Panc1 (cell line): ENCODE data around the gene MAP6D1. TPM values are rescaled to one million over a fixed set of nuclear protein-coding genes. Genes with fewer than 3 reads are reported as not detected.

ENCODE experiments used
- ATAC-seq: fragments of 200-7000 bp; cut with Tn5 transposase; 2 replicates; pipeline ENCODE4 v1.9.1; 2020; ENCODE audit warnings: mild to moderate bottlenecking, moderate library complexity
- BruUV-seq: library from RNA; stranded (reverse); fragments of 400-500 nt; replicated peaks from 2 replicates; lab custom pipeline; 2021; lab: Mats Ljungman, UMichigan
- CTCF ChIA-PET: fragments of 300-600 bp; sonication (Branson Sonifier 250); formaldehyde crosslinking; loops from one replicate; lab custom pipeline; 2022; ENCODE audit warnings: antibody characterized with exemption; lab: Charles Lee
- POLR2A ChIA-PET: fragments of 300-600 bp; sonication (Branson Sonifier 250); formaldehyde crosslinking; loops from one replicate; lab custom pipeline; 2022; ENCODE audit warnings: antibody characterized with exemption; lab: Charles Lee
- DNase-seq: peaks from one replicate; pipeline ENCODE4 v3.0.0-alpha.2; 2010; ENCODE audit warnings: low read depth, low spot score
- H3K27ac ChIP-seq: 2 replicates; pipeline ENCODE4 v1.5.1; 2011; ENCODE audit warnings: mild to moderate bottlenecking, low read length, inconsistent platforms
- H3K27me3 ChIP-seq: fragments of 200-500 bp; sonication (Bioruptor generic); 2 replicates; pipeline ENCODE4 v1.6.0; 2014; ENCODE audit warnings: low read length, inconsistent platforms; ENCODE audit not compliant: control insufficient read depth, insufficient read depth
- H3K36me3 ChIP-seq: fragments of 200-500 bp; sonication (Bioruptor generic); 2 replicates; pipeline ENCODE4 v1.5.1; 2014; ENCODE audit warnings: inconsistent platforms, mild to moderate bottlenecking, low read length, moderate library complexity; ENCODE audit not compliant: control insufficient read depth, insufficient read depth
- H3K4me1 ChIP-seq: 2 replicates; pipeline ENCODE4 v1.5.1; 2011; ENCODE audit warnings: inconsistent platforms, mild to moderate bottlenecking, low read length, moderate library complexity; ENCODE audit not compliant: control insufficient read depth, insufficient read depth
- H3K4me3 ChIP-seq, 2 experiments: 2 replicates each; pipeline ENCODE4 v1.5.1; 2011 to 2012; ENCODE audit warnings: low read depth in 2 of 2, low read length in 2 of 2, mild to moderate bottlenecking in 2 of 2, inconsistent platforms in 1 of 2, moderate library complexity in 1 of 2
- H3K9me3 ChIP-seq: fragments of 200-500 bp; sonication (Bioruptor generic); 2 replicates; pipeline ENCODE4 v1.5.1; 2014; ENCODE audit warnings: low read depth, mild to moderate bottlenecking, inconsistent platforms, low read length, moderate library complexity; ENCODE audit not compliant: control insufficient read depth, insufficient read depth
- POLR2AphosphoS5 ChIP-seq: IDR thresholded peaks from 2 replicates; pipeline ENCODE4 v1.6.1; 2012; ENCODE audit warnings: mild to moderate bottlenecking, low read depth, low read length, moderate library complexity
- SIN3A ChIP-seq: IDR thresholded peaks from 2 replicates; pipeline ENCODE4 v1.6.1; 2012; ENCODE audit warnings: low read depth, mild to moderate bottlenecking, low read length, moderate library complexity, borderline replicate concordance; ENCODE audit not compliant: insufficient read depth
- TCF7L2 ChIP-seq: IDR thresholded peaks from 2 replicates; pipeline ENCODE4 v1.6.1; 2011; ENCODE audit warnings: mild to moderate bottlenecking, low read depth, low read length, inconsistent platforms
- in situ Hi-C: cut with HindIII; loops from 2 replicates; pipeline ENCODE4 v1.10.0; 2016; ENCODE audit warnings: low sequenced_read_pairs, low pct_unique_long_range_greater_than_20kb
- intact Hi-C: fragments of 100-400 bp; cut with micrococcal nuclease; formaldehyde crosslinking; loops from one replicate; pipeline ENCODE4 v1.10.0; 2022; ENCODE audit not compliant: unreplicated experiment
- total RNA-seq: library from RNA; stranded (reverse); gene quantifications from one replicate; pipeline ENCODE4 v1.2.1, GENCODE V29; 2021; ENCODE audit not compliant: unreplicated experiment
- TF ChIP-seq, protein P1 (sequence below): fragments of 450-650 bp; IDR thresholded peaks from 2 replicates; pipeline ENCODE4 v1.5.1; 2017; ENCODE audit warnings: mild to moderate bottlenecking
- TF ChIP-seq, protein P2 (sequence below), 2 experiments: IDR thresholded peaks; 2 replicates each; pipeline ENCODE4 v1.6.1; 2011 to 2012; ENCODE audit warnings: low read depth in 2 of 2, control low read depth in 1 of 2, low read length in 1 of 2, mild to moderate bottlenecking in 1 of 2, moderate library complexity in 1 of 2; ENCODE audit not compliant: insufficient read depth in 1 of 2

Gene MAP6D1
- total RNA-seq, 1 experiment from 2014 or later: 7.9 TPM

DNA sequence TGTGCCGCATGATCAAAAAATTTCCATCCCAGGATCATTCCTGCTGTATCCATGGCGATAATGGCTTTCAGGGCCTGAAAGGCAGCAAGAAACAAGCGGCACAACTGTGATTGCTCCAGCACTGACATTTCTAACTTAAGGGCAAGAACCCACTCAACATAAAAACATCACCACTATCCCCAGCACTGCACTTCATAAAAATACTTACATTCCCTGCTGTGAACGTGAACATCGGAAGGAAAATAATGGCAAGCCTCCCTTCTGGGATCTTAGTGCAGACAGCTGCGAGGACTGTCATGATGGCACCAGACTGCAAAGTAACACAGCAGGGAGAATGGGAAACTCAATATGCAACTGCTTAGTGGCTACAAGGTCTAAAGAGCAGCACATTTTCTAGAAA is 8.1 kb upstream of the MAP6D1 start:
- CTCF ChIA-PET: no interaction called here

DNA sequence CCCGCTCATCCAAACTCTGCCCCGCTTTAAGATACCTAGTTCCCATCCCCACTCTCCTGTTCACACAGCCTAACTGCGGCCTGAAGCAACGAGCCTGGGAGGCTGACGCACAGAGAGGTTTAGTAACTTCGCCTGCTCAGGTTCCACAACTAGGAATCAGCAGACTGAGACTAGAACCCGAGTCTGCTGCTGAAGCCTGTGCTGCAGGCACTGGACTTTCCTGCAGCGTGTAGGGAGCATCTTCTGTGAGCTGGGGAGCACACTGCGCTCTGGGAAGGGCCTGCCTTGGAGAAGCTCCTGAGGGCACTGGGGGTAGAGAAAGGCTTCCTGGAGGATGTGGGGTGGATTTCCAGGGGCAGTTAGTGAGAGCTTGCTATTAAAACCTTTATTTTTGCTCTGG is 4.8 kb upstream of the MAP6D1 start:
- no peak for TF ChIP-seq TCF7L2
- H3K27ac ChIP-seq: no peak overlapping the region
- intact Hi-C loops: no loop called here
- peaks cover 11% of the 10 kb centered on the region for H3K4me1 ChIP-seq
- no peak overlapping the region for H3K4me3 ChIP-seq
- ChIA-PET CTCF (no interaction called here), POLR2A (no interaction called here)
- DNase-seq: no peak
- H3K36me3 ChIP-seq: no peaks in the 10 kb centered on the region
- BruUV-seq: TSS peak; percentile 26
- H3K9me3 ChIP-seq: no peaks in the 10 kb centered on the region
- no peak for ATAC-seq
- in situ Hi-C loops: no loop called here
- H3K27me3 ChIP-seq: no peaks in the 10 kb centered on the region

More for the DNA sequence above, 8.1 kb upstream of the MAP6D1 start:
- H3K27ac ChIP-seq: no peak overlapping the region
- no peaks in the 10 kb centered on the region for H3K27me3 ChIP-seq
- no peaks in the 10 kb centered on the region for H3K4me1 ChIP-seq
- H3K36me3 ChIP-seq: 0 out of 2 replicates have a peak, but pooled peaks cover 1% of the 10 kb centered on the region
- H3K9me3 ChIP-seq: no peaks in the 10 kb centered on the region
- BruUV-seq: no TSS peak
- ATAC-seq: no peak
- H3K4me3 ChIP-seq: no peak overlapping the region
- intact Hi-C loops: no loop called here
- no peak for DNase-seq
- TF ChIP-seq POLR2AphosphoS5 (no peak), TCF7L2 (no peak)
- TF ChIP-seq, protein P1, sequence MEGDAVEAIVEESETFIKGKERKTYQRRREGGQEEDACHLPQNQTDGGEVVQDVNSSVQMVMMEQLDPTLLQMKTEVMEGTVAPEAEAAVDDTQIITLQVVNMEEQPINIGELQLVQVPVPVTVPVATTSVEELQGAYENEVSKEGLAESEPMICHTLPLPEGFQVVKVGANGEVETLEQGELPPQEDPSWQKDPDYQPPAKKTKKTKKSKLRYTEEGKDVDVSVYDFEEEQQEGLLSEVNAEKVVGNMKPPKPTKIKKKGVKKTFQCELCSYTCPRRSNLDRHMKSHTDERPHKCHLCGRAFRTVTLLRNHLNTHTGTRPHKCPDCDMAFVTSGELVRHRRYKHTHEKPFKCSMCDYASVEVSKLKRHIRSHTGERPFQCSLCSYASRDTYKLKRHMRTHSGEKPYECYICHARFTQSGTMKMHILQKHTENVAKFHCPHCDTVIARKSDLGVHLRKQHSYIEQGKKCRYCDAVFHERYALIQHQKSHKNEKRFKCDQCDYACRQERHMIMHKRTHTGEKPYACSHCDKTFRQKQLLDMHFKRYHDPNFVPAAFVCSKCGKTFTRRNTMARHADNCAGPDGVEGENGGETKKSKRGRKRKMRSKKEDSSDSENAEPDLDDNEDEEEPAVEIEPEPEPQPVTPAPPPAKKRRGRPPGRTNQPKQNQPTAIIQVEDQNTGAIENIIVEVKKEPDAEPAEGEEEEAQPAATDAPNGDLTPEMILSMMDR: no peak
- in situ Hi-C loops: no loop called here
- POLR2A ChIA-PET: interaction anchor here (0.7 kb wide), 1 partner anchor 422 kb away, joined by 3 read pairs; no protein-coding TSS in a partner anchor

DNA sequence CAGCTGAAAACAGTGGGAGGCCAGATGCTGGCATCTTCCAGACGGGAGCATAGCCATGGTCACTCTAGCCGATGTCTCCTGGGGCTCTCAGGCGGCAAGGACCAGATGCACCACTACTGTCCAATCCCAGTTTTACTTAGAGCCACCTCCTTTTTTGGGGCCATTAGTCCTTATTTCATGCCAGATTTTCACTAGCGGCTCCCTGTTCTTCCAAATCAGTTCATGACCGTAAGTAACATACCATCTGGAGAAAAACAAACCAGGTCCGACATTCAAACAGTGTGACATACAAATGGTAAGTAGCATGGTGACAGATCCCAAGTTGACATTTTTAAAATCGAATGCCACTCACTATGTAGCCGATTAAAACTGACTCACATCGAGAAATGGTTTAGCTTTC is 4.1 kb upstream of the MAP6D1 start:
- DNase-seq (no peak), ATAC-seq (no peak)
- no TSS peak for BruUV-seq
- Histone ChIP-seq H3K4me3 (no peak overlapping the region), H3K27me3 (no peaks in the 10 kb centered on the region), H3K4me1 (peaks cover 11% of the 10 kb centered on the region), H3K27ac (no peak overlapping the region), H3K9me3 (no peaks in the 10 kb centered on the region), H3K36me3 (no peaks in the 10 kb centered on the region)
- ChIA-PET POLR2A (no interaction called here), CTCF (no interaction called here)
- intact Hi-C loops (no loop called here), in situ Hi-C loops (no loop called here)
- TF ChIP-seq, protein P1: no peak
- TF ChIP-seq TCF7L2 (no peak), SIN3A (no peak), POLR2AphosphoS5 (no peak)
- TF ChIP-seq, protein P2, sequence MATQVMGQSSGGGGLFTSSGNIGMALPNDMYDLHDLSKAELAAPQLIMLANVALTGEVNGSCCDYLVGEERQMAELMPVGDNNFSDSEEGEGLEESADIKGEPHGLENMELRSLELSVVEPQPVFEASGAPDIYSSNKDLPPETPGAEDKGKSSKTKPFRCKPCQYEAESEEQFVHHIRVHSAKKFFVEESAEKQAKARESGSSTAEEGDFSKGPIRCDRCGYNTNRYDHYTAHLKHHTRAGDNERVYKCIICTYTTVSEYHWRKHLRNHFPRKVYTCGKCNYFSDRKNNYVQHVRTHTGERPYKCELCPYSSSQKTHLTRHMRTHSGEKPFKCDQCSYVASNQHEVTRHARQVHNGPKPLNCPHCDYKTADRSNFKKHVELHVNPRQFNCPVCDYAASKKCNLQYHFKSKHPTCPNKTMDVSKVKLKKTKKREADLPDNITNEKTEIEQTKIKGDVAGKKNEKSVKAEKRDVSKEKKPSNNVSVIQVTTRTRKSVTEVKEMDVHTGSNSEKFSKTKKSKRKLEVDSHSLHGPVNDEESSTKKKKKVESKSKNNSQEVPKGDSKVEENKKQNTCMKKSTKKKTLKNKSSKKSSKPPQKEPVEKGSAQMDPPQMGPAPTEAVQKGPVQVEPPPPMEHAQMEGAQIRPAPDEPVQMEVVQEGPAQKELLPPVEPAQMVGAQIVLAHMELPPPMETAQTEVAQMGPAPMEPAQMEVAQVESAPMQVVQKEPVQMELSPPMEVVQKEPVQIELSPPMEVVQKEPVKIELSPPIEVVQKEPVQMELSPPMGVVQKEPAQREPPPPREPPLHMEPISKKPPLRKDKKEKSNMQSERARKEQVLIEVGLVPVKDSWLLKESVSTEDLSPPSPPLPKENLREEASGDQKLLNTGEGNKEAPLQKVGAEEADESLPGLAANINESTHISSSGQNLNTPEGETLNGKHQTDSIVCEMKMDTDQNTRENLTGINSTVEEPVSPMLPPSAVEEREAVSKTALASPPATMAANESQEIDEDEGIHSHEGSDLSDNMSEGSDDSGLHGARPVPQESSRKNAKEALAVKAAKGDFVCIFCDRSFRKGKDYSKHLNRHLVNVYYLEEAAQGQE (IDR thresholded peaks at IDR 0.05; ENCODE audit: insufficient read depth in 1 of 2, low read depth in 2 of 2, low read length in 1 of 2): no peak
